Measurements from ENCODE around the gene SLC2A4.
"Not testable (repeated sequence)": the region's sequence is repeated elsewhere in the genome, so short reads cannot be mapped to it uniquely, and the experiment has no call there.

Gene SLC2A4

GRCh38 chr17:7241090-7241733 is 40.3 kb upstream of the SLC2A4 start:
- CTCF ChIA-PET, result interaction anchor here (3.5 kb wide), 1 partner anchor 21 kb away, joined by 17 read pairs; the partner anchor contains the start of genes ACADVL and DLG4
- H3K27me3 Mint-ChIP-seq, result no peaks in the 10 kb centered on the region
- peaks cover 48% of the 10 kb centered on the region for H3K4me1 Mint-ChIP-seq
- H3K4me3 Mint-ChIP-seq, result peak overlapping the region; percentile 94
- H3K36me3 Mint-ChIP-seq, result peaks cover 61% of the 10 kb centered on the region
- H3K9me3 Mint-ChIP-seq, result no peaks in the 10 kb centered on the region
- peak overlapping the region; percentile 98 for H3K27ac Mint-ChIP-seq
- DNase-seq, result no peak

- H3K36me3 Mint-ChIP-seq, result peaks cover 60% of the 10 kb centered on the region
- H3K27ac Mint-ChIP-seq, result peak within 1 kb of the TSS; percentile 98
- H3K27me3 Mint-ChIP-seq, result no peaks in the 10 kb centered on the region
- no peaks in the 10 kb centered on the region for H3K9me3 Mint-ChIP-seq
- H3K4me3 Mint-ChIP-seq, result peak within 1 kb of the TSS; percentile 94
- peak; percentile 93 for DNase-seq
- CTCF ChIA-PET, result interaction anchor here (0.8 to 3.5 kb wide), 2 partner anchors 22 to 55 kb away, joined by 4 to 17 read pairs; partner anchors contain the start of genes ACADVL and DLG4
- H3K4me1 Mint-ChIP-seq, result peaks cover 44% of the 10 kb centered on the region
These were observed 39.5 kb upstream of the SLC2A4 start, which contains the start of gene GABARAP for GRCh38 chr17:7241783-7242716. TSS of gene GABARAP (minus strand) at chr17:7242449. CDS start at chr17:7242330, 119 bp downstream.

GRCh38 chr17:7242717-7243452 is 38.6 kb upstream of the SLC2A4 start:
- peak; percentile 95 for DNase-seq
- peak overlapping the region; percentile 98 for H3K27ac Mint-ChIP-seq
- CTCF ChIA-PET, result interaction anchor here (0.8 to 3.5 kb wide), 2 partner anchors 23 to 54 kb away, joined by 4 to 17 read pairs; partner anchors contain the start of genes ACADVL and DLG4
- H3K4me3 Mint-ChIP-seq, result peak overlapping the region; percentile 94
- peaks cover 41% of the 10 kb centered on the region for H3K4me1 Mint-ChIP-seq
- no peaks in the 10 kb centered on the region for H3K9me3 Mint-ChIP-seq
- H3K36me3 Mint-ChIP-seq, result peaks cover 58% of the 10 kb centered on the region
- no peaks in the 10 kb centered on the region for H3K27me3 Mint-ChIP-seq

- CTCF ChIA-PET, result no interaction called here
- H3K36me3 Mint-ChIP-seq, result peaks cover 58% of the 10 kb centered on the region
These were observed 38.1 kb upstream of the SLC2A4 start for GRCh38 chr17:7243453-7243729.

GRCh38 chr17:7243838-7244237 is 37.7 kb upstream of the SLC2A4 start:
- H3K9me3 Mint-ChIP-seq, H3K27me3 Mint-ChIP-seq, DNase-seq, CTCF ChIA-PET: not testable (repeated sequence)
- H3K36me3 Mint-ChIP-seq, result peaks cover 57% of the 10 kb centered on the region
- peak overlapping the region; percentile 68 for H3K27ac Mint-ChIP-seq
- peak overlapping the region; percentile 94 for H3K4me3 Mint-ChIP-seq
- peaks cover 46% of the 10 kb centered on the region for H3K4me1 Mint-ChIP-seq

More at GRCh38 chr17:7243453-7243729, 38.1 kb upstream of the SLC2A4 start:
- H3K27me3 Mint-ChIP-seq, result no peaks in the 10 kb centered on the region
- no peaks in the 10 kb centered on the region for H3K9me3 Mint-ChIP-seq
- peak overlapping the region; percentile 94 for H3K4me3 Mint-ChIP-seq
- H3K4me1 Mint-ChIP-seq, result peaks cover 41% of the 10 kb centered on the region
- no peak for DNase-seq
- H3K27ac Mint-ChIP-seq, result peak overlapping the region; percentile 87

- H3K27ac Mint-ChIP-seq, result no peak overlapping the region
- peaks cover 39% of the 10 kb centered on the region for H3K36me3 Mint-ChIP-seq
- peaks cover 45% of the 10 kb centered on the region for H3K4me1 Mint-ChIP-seq
- no peak overlapping the region for H3K4me3 Mint-ChIP-seq
- CTCF ChIA-PET, result no interaction called here
- no peak for DNase-seq
- no peaks in the 10 kb centered on the region for H3K27me3 Mint-ChIP-seq
- H3K9me3 Mint-ChIP-seq, result no peaks in the 10 kb centered on the region
These were observed 34.7 kb upstream of the SLC2A4 start for GRCh38 chr17:7246779-7247178.

GRCh38 chr17:7248796-7249195 is 32.7 kb upstream of the SLC2A4 start:
- Mint-ChIP-seq H3K4me3 (no peak overlapping the region), H3K9me3 (no peaks in the 10 kb centered on the region), H3K27me3 (no peaks in the 10 kb centered on the region), H3K4me1 (peaks cover 45% of the 10 kb centered on the region), H3K36me3 (peaks cover 33% of the 10 kb centered on the region), H3K27ac (no peak overlapping the region)
- CTCF ChIA-PET, result no interaction called here
- DNase-seq, result no peak

- DNase-seq, result no peak
- CTCF ChIA-PET, result no interaction called here
- Mint-ChIP-seq H3K4me1 (peaks cover 49% of the 10 kb centered on the region), H3K27me3 (no peaks in the 10 kb centered on the region), H3K36me3 (peaks cover 34% of the 10 kb centered on the region), H3K4me3 (peak overlapping the region; percentile 84), H3K27ac (peak overlapping the region; percentile 17), H3K9me3 (no peaks in the 10 kb centered on the region)
These were observed 32.3 kb upstream of the SLC2A4 start for GRCh38 chr17:7249214-7249613.

- H3K27ac Mint-ChIP-seq, result peak overlapping the region; percentile 88
- DNase-seq, result no peak
- H3K27me3 Mint-ChIP-seq, result no peaks in the 10 kb centered on the region
- CTCF ChIA-PET, result no interaction called here
- peaks cover 53% of the 10 kb centered on the region for H3K4me1 Mint-ChIP-seq
- no peaks in the 10 kb centered on the region for H3K9me3 Mint-ChIP-seq
- peak overlapping the region; percentile 84 for H3K4me3 Mint-ChIP-seq
- H3K36me3 Mint-ChIP-seq, result peaks cover 33% of the 10 kb centered on the region
These were observed 31.7 kb upstream of the SLC2A4 start for GRCh38 chr17:7249830-7250229.

- DNase-seq, result no peak
- Mint-ChIP-seq H3K4me3 (peak overlapping the region; percentile 84), H3K4me1 (peaks cover 54% of the 10 kb centered on the region), H3K9me3 (no peaks in the 10 kb centered on the region), H3K27me3 (no peaks in the 10 kb centered on the region), H3K36me3 (peaks cover 35% of the 10 kb centered on the region), H3K27ac (peak overlapping the region; percentile 99)
- CTCF ChIA-PET, result no interaction called here
These were observed 30.6 kb upstream of the SLC2A4 start for GRCh38 chr17:7250695-7251627.

GRCh38 chr17:7251661-7252175 is 29.8 kb upstream of the SLC2A4 start, which contains the start of gene CTDNEP1:
TSS of gene CTDNEP1 (minus strand) at chr17:7251734. CDS start at chr17:7251296, 438 bp downstream.
- H3K27me3 Mint-ChIP-seq, result no peaks in the 10 kb centered on the region
- H3K4me3 Mint-ChIP-seq, result peak within 1 kb of the TSS; percentile 84
- no peaks in the 10 kb centered on the region for H3K9me3 Mint-ChIP-seq
- peaks cover 32% of the 10 kb centered on the region for H3K36me3 Mint-ChIP-seq
- H3K4me1 Mint-ChIP-seq, result peaks cover 50% of the 10 kb centered on the region
- peak within 1 kb of the TSS; percentile 99 for H3K27ac Mint-ChIP-seq
- peak; percentile 99 for DNase-seq
- CTCF ChIA-PET, result no interaction called here

- CTCF ChIA-PET, result no interaction called here
- peak; percentile 95 for DNase-seq
- Mint-ChIP-seq H3K4me1 (peaks cover 48% of the 10 kb centered on the region), H3K27ac (peak within 1 kb of the TSS; percentile 99), H3K27me3 (no peaks in the 10 kb centered on the region), H3K4me3 (peak within 1 kb of the TSS; percentile 84), H3K36me3 (peaks cover 30% of the 10 kb centered on the region), H3K9me3 (no peaks in the 10 kb centered on the region)
These were observed 29.1 kb upstream of the SLC2A4 start, which contains the start of gene ELP5 for GRCh38 chr17:7252176-7253043. TSS of gene ELP5 (plus strand) at chr17:7252215. CDS start at chr17:7252551, 336 bp downstream.
